22Rv1 (cell line): Measurements from ENCODE around the gene NECAP2.

Experiments
- ZFX ChIP-seq: fragments of 450-650 bp; IDR thresholded peaks from 2 replicates; pipeline ENCODE4 v1.6.1; 2017; ENCODE audit warnings: antibody characterized with exemption, borderline replicate concordance
- TF ChIP-seq, protein P1 (sequence below): fragments of 450-650 bp; IDR thresholded peaks from 2 replicates; pipeline ENCODE4 v1.5.1; 2017; ENCODE audit warnings: mild to moderate bottlenecking

DNA sequence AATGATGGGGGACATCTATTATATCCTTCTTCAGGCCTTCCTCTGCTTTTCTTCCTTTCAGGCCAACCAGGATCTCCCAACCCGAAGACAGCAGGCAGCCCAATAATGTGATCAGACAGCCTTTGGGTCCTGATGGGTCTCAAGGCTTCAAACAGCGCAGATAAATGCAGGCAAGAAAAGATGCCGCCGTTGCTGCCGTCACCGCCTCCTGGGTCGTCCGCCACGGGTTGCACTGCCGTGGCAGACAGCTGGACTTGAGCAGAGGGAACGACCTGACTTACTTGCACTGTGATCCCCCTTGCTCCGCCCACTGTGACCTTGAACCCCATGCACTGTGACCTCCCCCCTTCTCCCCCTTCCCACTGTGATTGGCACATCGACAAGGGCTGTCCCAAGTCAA lies 45.5 kb upstream of the NECAP2 start:
- TF ChIP-seq, protein P1, sequence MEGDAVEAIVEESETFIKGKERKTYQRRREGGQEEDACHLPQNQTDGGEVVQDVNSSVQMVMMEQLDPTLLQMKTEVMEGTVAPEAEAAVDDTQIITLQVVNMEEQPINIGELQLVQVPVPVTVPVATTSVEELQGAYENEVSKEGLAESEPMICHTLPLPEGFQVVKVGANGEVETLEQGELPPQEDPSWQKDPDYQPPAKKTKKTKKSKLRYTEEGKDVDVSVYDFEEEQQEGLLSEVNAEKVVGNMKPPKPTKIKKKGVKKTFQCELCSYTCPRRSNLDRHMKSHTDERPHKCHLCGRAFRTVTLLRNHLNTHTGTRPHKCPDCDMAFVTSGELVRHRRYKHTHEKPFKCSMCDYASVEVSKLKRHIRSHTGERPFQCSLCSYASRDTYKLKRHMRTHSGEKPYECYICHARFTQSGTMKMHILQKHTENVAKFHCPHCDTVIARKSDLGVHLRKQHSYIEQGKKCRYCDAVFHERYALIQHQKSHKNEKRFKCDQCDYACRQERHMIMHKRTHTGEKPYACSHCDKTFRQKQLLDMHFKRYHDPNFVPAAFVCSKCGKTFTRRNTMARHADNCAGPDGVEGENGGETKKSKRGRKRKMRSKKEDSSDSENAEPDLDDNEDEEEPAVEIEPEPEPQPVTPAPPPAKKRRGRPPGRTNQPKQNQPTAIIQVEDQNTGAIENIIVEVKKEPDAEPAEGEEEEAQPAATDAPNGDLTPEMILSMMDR = no peak
- no peak for TF ChIP-seq ZFX
